Activated CD8-positive, alpha-beta memory T cell treated with anti-CD3 and anti-CD28 coated beads, Interleukin-2, amount 50 U/mL, for 1 hour (primary cell): ENCODE data around the gene ISX.
"Not testable (repeated sequence)": the region's sequence is repeated elsewhere in the genome, so short reads cannot be mapped to it uniquely, and the experiment has no call there.

Experiments
- DNase-seq: peaks from one replicate; pipeline ENCODE4 v3.0.0-alpha.2; 2020; ENCODE audit errors: extremely low read depth

The ISX gene

GRCh38 chr22:35065796-35066218 is at the start of gene ISX:
TSS of gene ISX (plus strand) at chr22:35066158. CDS start at chr22:35067088, 930 bp downstream.
- DNase-seq: no peak

- DNase-seq: no peak
Measured at GRCh38 chr22:35016909-35017308, 49.0 kb upstream of the ISX start.

GRCh38 chr22:35018995-35019394 is 47.0 kb upstream of the ISX start:
- DNase-seq: no peak

GRCh38 chr22:35020517-35020916 is 45.4 kb upstream of the ISX start:
- no peak for DNase-seq

- DNase-seq: no peak
Measured at GRCh38 chr22:35021161-35021560, 44.8 kb upstream of the ISX start.

- no peak for DNase-seq
Measured at GRCh38 chr22:35022291-35022690, 43.7 kb upstream of the ISX start.

- no peak for DNase-seq
Measured at GRCh38 chr22:35023692-35024363, 42.1 kb upstream of the ISX start.

- no peak for DNase-seq
Measured at GRCh38 chr22:35024364-35024692, 41.6 kb upstream of the ISX start.

GRCh38 chr22:35030112-35030511 is 35.8 kb upstream of the ISX start:
- DNase-seq: not testable (repeated sequence)

GRCh38 chr22:35032571-35032970 is 33.4 kb upstream of the ISX start:
- no peak for DNase-seq

- DNase-seq: no peak
Measured at GRCh38 chr22:35033635-35034296, 32.2 kb upstream of the ISX start.

- no peak for DNase-seq
Measured at GRCh38 chr22:35034963-35035362, 31.0 kb upstream of the ISX start.

GRCh38 chr22:35037089-35037488 is 28.9 kb upstream of the ISX start:
- no peak for DNase-seq

GRCh38 chr22:35039625-35040024 is 26.3 kb upstream of the ISX start:
- no peak for DNase-seq

GRCh38 chr22:35043252-35043933 is 22.6 kb upstream of the ISX start:
- DNase-seq: no peak

- no peak for DNase-seq
Measured at GRCh38 chr22:35043934-35044319, 22.0 kb upstream of the ISX start.

GRCh38 chr22:35044607-35045390 is 21.2 kb upstream of the ISX start:
- no peak for DNase-seq

GRCh38 chr22:35045451-35045850 is 20.5 kb upstream of the ISX start:
- no peak for DNase-seq

- DNase-seq: no peak
Measured at GRCh38 chr22:35046744-35047462, 19.1 kb upstream of the ISX start.

GRCh38 chr22:35050038-35050437 is 15.9 kb upstream of the ISX start:
- not testable (repeated sequence) for DNase-seq

GRCh38 chr22:35051013-35051535 is 14.9 kb upstream of the ISX start:
- DNase-seq: no peak
